IPS-18c (cell line): Measurements from ENCODE around the gene WASHC4.

ENCODE experiments used
- H3K4me3 ChIP-seq: 2 replicates; pipeline ENCODE4 v1.7.0; 2013; ENCODE audit warnings: low read depth, mild to moderate bottlenecking, low read length, moderate library complexity; ENCODE audit not compliant: insufficient read depth
- H3K9me3 ChIP-seq: one replicate; pipeline ENCODE4 v1.6.1; 2013; ENCODE audit warnings: mild to moderate bottlenecking, low read length, moderate library complexity; ENCODE audit not compliant: control insufficient read depth, insufficient read depth

Gene WASHC4

GRCh38 chr12:105189293-105189692, 81.8 kb downstream of the WASHC4 start:
- Histone ChIP-seq H3K4me3 (no peak overlapping the region), H3K9me3 (peaks cover 4% of the 10 kb centered on the region)

GRCh38 chr12:105190530-105190929, 83.0 kb downstream of the WASHC4 start:
- no peak overlapping the region for H3K4me3 ChIP-seq

GRCh38 chr12:105192624-105193225, 85.2 kb downstream of the WASHC4 start:
- no peak overlapping the region for H3K4me3 ChIP-seq
- peaks cover 4% of the 10 kb centered on the region for H3K9me3 ChIP-seq

More at GRCh38 chr12:105190530-105190929, 83.0 kb downstream of the WASHC4 start:
- H3K9me3 ChIP-seq: peaks cover 4% of the 10 kb centered on the region

GRCh38 chr12:105194947-105195346, 87.4 kb downstream of the WASHC4 start:
- peaks cover 4% of the 10 kb centered on the region for H3K9me3 ChIP-seq

GRCh38 chr12:105196090-105196489, 88.6 kb downstream of the WASHC4 start:
- peaks cover 2% of the 10 kb centered on the region for H3K9me3 ChIP-seq
- H3K4me3 ChIP-seq: no peak overlapping the region

More at GRCh38 chr12:105194947-105195346, 87.4 kb downstream of the WASHC4 start:
- no peak overlapping the region for H3K4me3 ChIP-seq

- Histone ChIP-seq H3K4me3 (no peak overlapping the region), H3K9me3 (peaks cover 2% of the 10 kb centered on the region)
Observed at GRCh38 chr12:105198961-105199360, 91.4 kb downstream of the WASHC4 start.

GRCh38 chr12:105200385-105200784, 92.9 kb downstream of the WASHC4 start:
- Histone ChIP-seq H3K9me3 (peaks cover 2% of the 10 kb centered on the region), H3K4me3 (no peak overlapping the region)

GRCh38 chr12:105201299-105201698, 93.8 kb downstream of the WASHC4 start:
- H3K9me3 ChIP-seq: peaks cover 2% of the 10 kb centered on the region
- no peak overlapping the region for H3K4me3 ChIP-seq

GRCh38 chr12:105202202-105202601, 94.7 kb downstream of the WASHC4 start:
- no peak overlapping the region for H3K4me3 ChIP-seq

GRCh38 chr12:105204127-105204526, 96.6 kb downstream of the WASHC4 start:
- no peak overlapping the region for H3K4me3 ChIP-seq
- H3K9me3 ChIP-seq: peaks cover 2% of the 10 kb centered on the region

More at GRCh38 chr12:105202202-105202601, 94.7 kb downstream of the WASHC4 start:
- H3K9me3 ChIP-seq: peaks cover 2% of the 10 kb centered on the region

GRCh38 chr12:105204916-105205315, 97.4 kb downstream of the WASHC4 start:
- peaks cover 2% of the 10 kb centered on the region for H3K9me3 ChIP-seq
- H3K4me3 ChIP-seq: no peak overlapping the region

GRCh38 chr12:105205322-105206048, 98.0 kb downstream of the WASHC4 start:
- no peak overlapping the region for H3K4me3 ChIP-seq

GRCh38 chr12:105206686-105207374, 99.3 kb downstream of the WASHC4 start:
- Histone ChIP-seq H3K9me3 (peaks cover 2% of the 10 kb centered on the region), H3K4me3 (no peak overlapping the region)

More at GRCh38 chr12:105205322-105206048, 98.0 kb downstream of the WASHC4 start:
- H3K9me3 ChIP-seq: peaks cover 2% of the 10 kb centered on the region

- Histone ChIP-seq H3K4me3 (no peak overlapping the region), H3K9me3 (no peaks in the 10 kb centered on the region)
Observed at GRCh38 chr12:105209091-105209490, 101.6 kb downstream of the WASHC4 start.

GRCh38 chr12:105212438-105212837, 104.9 kb downstream of the WASHC4 start:
- Histone ChIP-seq H3K9me3 (no peaks in the 10 kb centered on the region), H3K4me3 (no peak overlapping the region)

- Histone ChIP-seq H3K9me3 (no peaks in the 10 kb centered on the region), H3K4me3 (no peak overlapping the region)
Observed at GRCh38 chr12:105214148-105214547, 106.6 kb downstream of the WASHC4 start.

GRCh38 chr12:105214670-105215375, 107.3 kb downstream of the WASHC4 start:
- Histone ChIP-seq H3K4me3 (no peak overlapping the region), H3K9me3 (no peaks in the 10 kb centered on the region)
